Measurements from ENCODE around the gene CERK. TPM values are rescaled to one million over a fixed set of nuclear protein-coding genes. Genes with fewer than 3 reads are reported as not detected.

The CERK gene
- polyA plus RNA-seq, 1 donor from 2014 or later, result 57.4 TPM

- Histone ChIP-seq H3K4me2 (ENCODE audit: low read length) (no peak overlapping the region), H4K20me1 (ENCODE audit: insufficient read depth) (no peaks in the 10 kb centered on the region), H3K9ac (ENCODE audit: low read length) (no peak overlapping the region), H3K79me2 (replicated peaks; ENCODE audit: insufficient read depth, low read length) (peaks cover 17% of the 10 kb centered on the region), H3F3A (ENCODE audit: insufficient read depth, low read length, poor library complexity, severe bottlenecking) (no peaks in the 10 kb centered on the region), H3K9me2 (ENCODE audit: insufficient read depth, low read length) (no peaks in the 10 kb centered on the region), H3K4me3 (ENCODE audit: low read length) (no peak overlapping the region), H2AFZ (ENCODE audit: low read depth, low read length) (no peak overlapping the region), H3K9me3 (ENCODE audit: low read length) (no peaks in the 10 kb centered on the region), H3K27me3 (ENCODE audit: insufficient read depth, low read depth, low read length) (no peaks in the 10 kb centered on the region), H3K36me3 (ENCODE audit: insufficient read depth, low read length) (no peaks in the 10 kb centered on the region), H3K27ac (ENCODE audit: low read length) (no peak overlapping the region)
- TF ChIP-seq RAD21 (conservative IDR thresholded peaks at IDR 0.05), result no peak
- TF ChIP-seq CTCF (IDR thresholded peaks at IDR 0.05; ENCODE audit: poor library complexity, severe bottlenecking), result no peak
- no peak for TF ChIP-seq MXI1 (conservative IDR thresholded peaks at IDR 0.05; ENCODE audit: poor library complexity, severe bottlenecking)
- TF ChIP-seq POLR2AphosphoS5 (IDR thresholded peaks at IDR 0.05), result no peak
Measured at GRCh38 chr22:46725096-46725495, 13.0 kb downstream of the CERK start.

GRCh38 chr22:46723882-46724281, 14.2 kb downstream of the CERK start:
- Histone ChIP-seq H3K27me3 (ENCODE audit: insufficient read depth, low read depth, low read length) (no peaks in the 10 kb centered on the region), H3K36me3 (ENCODE audit: insufficient read depth, low read length) (no peaks in the 10 kb centered on the region)

More at GRCh38 chr22:46723882-46724281, 14.2 kb downstream of the CERK start:
- no peaks in the 10 kb centered on the region for H4K20me1 ChIP-seq (ENCODE audit: insufficient read depth)
- H2AFZ ChIP-seq (ENCODE audit: low read depth, low read length), result no peak overlapping the region
- TF ChIP-seq POLR2AphosphoS5 (IDR thresholded peaks at IDR 0.05) (no peak), SMC3 (conservative IDR thresholded peaks at IDR 0.05; ENCODE audit: poor library complexity) (no peak), REST (IDR thresholded peaks at IDR 0.05; ENCODE audit: borderline replicate concordance) (no peak), EZH2 (IDR thresholded peaks at IDR 0.05; ENCODE audit: borderline replicate concordance, insufficient read depth, low read length, poor library complexity, severe bottlenecking) (no peak), EP300 (conservative IDR thresholded peaks at IDR 0.05; ENCODE audit: poor library complexity, severe bottlenecking) (no peak), TAF1 (IDR thresholded peaks at IDR 0.05; ENCODE audit: low read depth) (no peak), MXI1 (conservative IDR thresholded peaks at IDR 0.05; ENCODE audit: poor library complexity, severe bottlenecking) (no peak), RAD21 (conservative IDR thresholded peaks at IDR 0.05) (no peak), CTCF (IDR thresholded peaks at IDR 0.05; ENCODE audit: poor library complexity, severe bottlenecking) (no peak)
- no peaks in the 10 kb centered on the region for H3K9me3 ChIP-seq (ENCODE audit: low read length)
- no peak overlapping the region for H3K4me3 ChIP-seq (ENCODE audit: low read length)
- no peak overlapping the region for H3K4me2 ChIP-seq (ENCODE audit: low read length)
- no peaks in the 10 kb centered on the region for H3F3A ChIP-seq (ENCODE audit: insufficient read depth, low read length, poor library complexity, severe bottlenecking)
- H3K9me2 ChIP-seq (ENCODE audit: insufficient read depth, low read length), result no peaks in the 10 kb centered on the region
- no peak overlapping the region for H3K9ac ChIP-seq (ENCODE audit: low read length)
- H3K79me2 ChIP-seq (replicated peaks; ENCODE audit: insufficient read depth, low read length), result peaks cover 14% of the 10 kb centered on the region
- H3K27ac ChIP-seq (ENCODE audit: low read length), result no peak overlapping the region
